ENCODE data around the gene CDC25B. TPM values are rescaled to one million over a fixed set of nuclear protein-coding genes. Genes with fewer than 3 reads are reported as not detected.
A peak's percentile ranks its signal among the peaks of the same experiment; 100 is the strongest.

The CDC25B gene
- total and polyA plus RNA-seq, 2 of the 13 experiments (the other 11 are each of a cell fraction or from before 2014, with no cell fraction given): 14.5 to 19.4 TPM

DNA sequence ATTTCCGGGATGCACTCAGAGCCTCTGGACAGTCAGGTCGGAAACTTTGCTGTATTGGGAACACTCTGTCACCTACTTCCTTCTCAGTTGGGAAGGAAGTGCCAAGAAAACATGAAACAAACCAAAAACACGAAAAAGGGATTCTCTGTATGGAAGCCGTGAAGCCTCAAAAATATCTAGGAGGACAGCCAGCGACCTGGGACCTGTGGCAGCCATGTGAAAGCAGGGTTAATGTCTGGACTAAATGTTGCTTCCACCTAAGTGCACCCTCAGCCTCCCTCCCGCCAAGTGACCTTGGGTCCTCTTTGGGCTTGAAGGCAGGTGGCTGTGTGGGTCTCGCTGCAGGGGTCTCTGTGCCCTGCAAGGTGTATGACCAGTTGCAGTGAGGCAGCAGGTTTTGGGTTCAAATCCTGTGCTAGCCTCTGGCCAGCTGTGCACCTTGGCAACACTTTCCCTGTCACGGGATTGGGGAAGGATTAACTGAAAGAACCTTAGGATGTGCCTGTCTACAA lies 51.4 kb downstream of the CDC25B start (continued):
- TF ChIP-seq, protein P1, sequence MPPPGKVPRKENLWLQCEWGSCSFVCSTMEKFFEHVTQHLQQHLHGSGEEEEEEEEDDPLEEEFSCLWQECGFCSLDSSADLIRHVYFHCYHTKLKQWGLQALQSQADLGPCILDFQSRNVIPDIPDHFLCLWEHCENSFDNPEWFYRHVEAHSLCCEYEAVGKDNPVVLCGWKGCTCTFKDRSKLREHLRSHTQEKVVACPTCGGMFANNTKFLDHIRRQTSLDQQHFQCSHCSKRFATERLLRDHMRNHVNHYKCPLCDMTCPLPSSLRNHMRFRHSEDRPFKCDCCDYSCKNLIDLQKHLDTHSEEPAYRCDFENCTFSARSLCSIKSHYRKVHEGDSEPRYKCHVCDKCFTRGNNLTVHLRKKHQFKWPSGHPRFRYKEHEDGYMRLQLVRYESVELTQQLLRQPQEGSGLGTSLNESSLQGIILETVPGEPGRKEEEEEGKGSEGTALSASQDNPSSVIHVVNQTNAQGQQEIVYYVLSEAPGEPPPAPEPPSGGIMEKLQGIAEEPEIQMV (CRISPR knock-in tag; IDR thresholded peaks at IDR 0.05; ENCODE audit: low read depth): 0 out of 2 replicates have a peak, but pooled peaks have one; percentile 3
- TF ChIP-seq, protein P2, sequence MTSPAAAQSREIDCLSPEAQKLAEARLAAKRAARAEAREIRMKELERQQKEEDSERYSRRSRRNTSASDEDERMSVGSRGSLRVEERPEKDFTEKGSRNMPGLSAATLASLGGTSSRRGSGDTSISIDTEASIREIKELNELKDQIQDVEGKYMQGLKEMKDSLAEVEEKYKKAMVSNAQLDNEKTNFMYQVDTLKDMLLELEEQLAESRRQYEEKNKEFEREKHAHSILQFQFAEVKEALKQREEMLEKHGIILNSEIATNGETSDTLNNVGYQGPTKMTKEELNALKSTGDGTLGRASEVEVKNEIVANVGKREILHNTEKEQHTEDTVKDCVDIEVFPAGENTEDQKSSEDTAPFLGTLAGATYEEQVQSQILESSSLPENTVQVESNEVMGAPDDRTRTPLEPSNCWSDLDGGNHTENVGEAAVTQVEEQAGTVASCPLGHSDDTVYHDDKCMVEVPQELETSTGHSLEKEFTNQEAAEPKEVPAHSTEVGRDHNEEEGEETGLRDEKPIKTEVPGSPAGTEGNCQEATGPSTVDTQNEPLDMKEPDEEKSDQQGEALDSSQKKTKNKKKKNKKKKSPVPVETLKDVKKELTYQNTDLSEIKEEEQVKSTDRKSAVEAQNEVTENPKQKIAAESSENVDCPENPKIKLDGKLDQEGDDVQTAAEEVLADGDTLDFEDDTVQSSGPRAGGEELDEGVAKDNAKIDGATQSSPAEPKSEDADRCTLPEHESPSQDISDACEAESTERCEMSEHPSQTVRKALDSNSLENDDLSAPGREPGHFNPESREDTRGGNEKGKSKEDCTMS (CRISPR knock-in tag; conservative IDR thresholded peaks at IDR 0.05): 0 out of 2 replicates have a peak, but pooled peaks have one; percentile 20
- TF ChIP-seq ZMYM3 (CRISPR knock-in tag; IDR thresholded peaks at IDR 0.05) (peak; percentile 81; the same call in 1 of the 2 replicates), FOSL1 (CRISPR knock-in tag; IDR thresholded peaks at IDR 0.05; ENCODE audit: borderline replicate concordance) (no peak), ATF7-NPFF (CRISPR knock-in tag; IDR thresholded peaks at IDR 0.05; ENCODE audit: low read depth) (0 out of 2 replicates have a peak, but pooled peaks have one; percentile 42)
- TF ChIP-seq, protein P3, sequence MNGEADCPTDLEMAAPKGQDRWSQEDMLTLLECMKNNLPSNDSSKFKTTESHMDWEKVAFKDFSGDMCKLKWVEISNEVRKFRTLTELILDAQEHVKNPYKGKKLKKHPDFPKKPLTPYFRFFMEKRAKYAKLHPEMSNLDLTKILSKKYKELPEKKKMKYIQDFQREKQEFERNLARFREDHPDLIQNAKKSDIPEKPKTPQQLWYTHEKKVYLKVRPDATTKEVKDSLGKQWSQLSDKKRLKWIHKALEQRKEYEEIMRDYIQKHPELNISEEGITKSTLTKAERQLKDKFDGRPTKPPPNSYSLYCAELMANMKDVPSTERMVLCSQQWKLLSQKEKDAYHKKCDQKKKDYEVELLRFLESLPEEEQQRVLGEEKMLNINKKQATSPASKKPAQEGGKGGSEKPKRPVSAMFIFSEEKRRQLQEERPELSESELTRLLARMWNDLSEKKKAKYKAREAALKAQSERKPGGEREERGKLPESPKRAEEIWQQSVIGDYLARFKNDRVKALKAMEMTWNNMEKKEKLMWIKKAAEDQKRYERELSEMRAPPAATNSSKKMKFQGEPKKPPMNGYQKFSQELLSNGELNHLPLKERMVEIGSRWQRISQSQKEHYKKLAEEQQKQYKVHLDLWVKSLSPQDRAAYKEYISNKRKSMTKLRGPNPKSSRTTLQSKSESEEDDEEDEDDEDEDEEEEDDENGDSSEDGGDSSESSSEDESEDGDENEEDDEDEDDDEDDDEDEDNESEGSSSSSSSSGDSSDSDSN (CRISPR knock-in tag; IDR thresholded peaks at IDR 0.05): peak; percentile 53; the same call in 1 of the 2 replicates

Data from HepG2 (cell line).